HepG2 (cell line): ENCODE results near the gene SLC4A7. TPM values are rescaled to one million over a fixed set of nuclear protein-coding genes. Genes with fewer than 3 reads are reported as not detected.

ENCODE experiments used
- CBX1 ChIP-seq: IDR thresholded peaks from one replicate; pipeline ENCODE4 v1.6.1; 2016; ENCODE audit warnings: antibody characterized with exemption, low read depth
- ETV6 ChIP-seq: sonication (generic); formaldehyde crosslinking; conservative IDR thresholded peaks from 2 replicates; pipeline ENCODE4 v1.4.0; 2020; ENCODE audit warnings: missing genetic modification reagents
- GTF2F1 ChIP-seq: fragments of 150-350 bp; IDR thresholded peaks from 2 replicates; pipeline ENCODE4 v1.6.1; 2014; ENCODE audit warnings: low read length
- HNF1B ChIP-seq: sonication (generic); formaldehyde crosslinking; IDR thresholded peaks from 2 replicates; pipeline ENCODE4 v1.5.1; 2020; ENCODE audit warnings: mild to moderate bottlenecking, moderate library complexity, missing genetic modification reagents
- IRF2 ChIP-seq: IDR thresholded peaks from 2 replicates; pipeline ENCODE4 v1.6.1; 2018; ENCODE audit warnings: missing genetic modification reagents, missing compliant biosample characterization
- NBN ChIP-seq: fragments of 450-650 bp; conservative IDR thresholded peaks from 2 replicates; pipeline ENCODE4 v1.6.1; 2017
- POGK ChIP-seq: sonication (generic); formaldehyde crosslinking; conservative IDR thresholded peaks from 2 replicates; pipeline ENCODE4 v1.8.0; 2022; ENCODE audit warnings: mild to moderate bottlenecking, moderate library complexity, missing genetic modification reagents
- PRDM4 ChIP-seq: sonication (generic); formaldehyde crosslinking; IDR thresholded peaks from 2 replicates; pipeline ENCODE4 v1.9.0; 2021; ENCODE audit warnings: missing genetic modification reagents, borderline replicate concordance
- PRMT3 ChIP-seq: sonication (generic); formaldehyde crosslinking; IDR thresholded peaks from 2 replicates; pipeline ENCODE4 v1.8.1; 2022; ENCODE audit warnings: low read depth, mild to moderate bottlenecking, moderate library complexity, missing genetic modification reagents, borderline replicate concordance
- SCMH1 ChIP-seq: sonication (generic); formaldehyde crosslinking; IDR thresholded peaks from 2 replicates; pipeline ENCODE4 v1.9.0; 2021; ENCODE audit warnings: missing genetic modification reagents, mild to moderate bottlenecking, borderline replicate concordance
- TEAD2 ChIP-seq: sonication (generic); formaldehyde crosslinking; IDR thresholded peaks from 2 replicates; pipeline ENCODE4 v1.9.0; 2021; ENCODE audit warnings: missing genetic modification reagents
- ZBTB34 ChIP-seq: sonication (generic); formaldehyde crosslinking; IDR thresholded peaks from 2 replicates; pipeline ENCODE4 v1.8.0; 2022; ENCODE audit warnings: mild to moderate bottlenecking, missing genetic modification reagents
- ZBTB38 ChIP-seq: sonication (generic); formaldehyde crosslinking; IDR thresholded peaks from 2 replicates; pipeline ENCODE4 v1.5.1; 2020; ENCODE audit warnings: mild to moderate bottlenecking, missing genetic modification reagents
- ZNF207 ChIP-seq: fragments of 450-650 bp; IDR thresholded peaks from 2 replicates; pipeline ENCODE4 v1.6.1; 2016; ENCODE audit warnings: antibody characterized with exemption, borderline replicate concordance
- ZNF335 ChIP-seq: sonication (generic); formaldehyde crosslinking; IDR thresholded peaks from 2 replicates; pipeline ENCODE4 v1.4.0; 2020; ENCODE audit warnings: missing genetic modification reagents
- ZNF550 ChIP-seq: sonication (generic); formaldehyde crosslinking; IDR thresholded peaks from 2 replicates; pipeline ENCODE4 v1.4.0; 2020; ENCODE audit warnings: mild to moderate bottlenecking, missing genetic modification reagents, borderline replicate concordance
- ZNF562 ChIP-seq: sonication (generic); formaldehyde crosslinking; IDR thresholded peaks from 2 replicates; pipeline ENCODE4 v1.8.0; 2022; ENCODE audit warnings: missing genetic modification reagents, borderline replicate concordance
- ZNF660 ChIP-seq: sonication (generic); formaldehyde crosslinking; IDR thresholded peaks from 2 replicates; pipeline ENCODE4 v1.5.1; 2020; ENCODE audit warnings: mild to moderate bottlenecking, low read depth, missing genetic modification reagents, borderline replicate concordance
- ZNF784 ChIP-seq: sonication (generic); formaldehyde crosslinking; IDR thresholded peaks from 2 replicates; pipeline ENCODE4 v1.5.1; 2020; ENCODE audit warnings: missing genetic modification reagents, mild to moderate bottlenecking, borderline replicate concordance
- ZSCAN30 ChIP-seq: sonication (generic); formaldehyde crosslinking; IDR thresholded peaks from 2 replicates; pipeline ENCODE4 v1.5.0; 2020; ENCODE audit warnings: mild to moderate bottlenecking, missing genetic modification reagents
- polyA plus RNA-seq, 8 experiments: library from polyadenylated mRNA; depleted of rRNA in 3 of 8; stranded (reverse) in 7 of 8; unstranded in 1 of 8; fragments of >200 nt; fragmentation: Illumina TruSeq in 4 of 8; extraction: Trizol in 4 of 8; gene quantifications; 2 replicates each; pipeline versions ENCODE4 v1.2.1 to v1.2.3, GENCODE V29; 2011 to 2016; ENCODE audit warnings: low read depth in 4 of 8, missing spikeins in 1 of 8, mixed read lengths in 1 of 8; ENCODE audit not compliant: insufficient read depth in 1 of 8
- total RNA-seq, 5 experiments: library from RNA; depleted of rRNA; stranded (reverse); fragments of >200 nt; fragmentation: Illumina TruSeq; extraction: Trizol; gene quantifications; 2 replicates each; pipeline ENCODE4 v1.2.3, GENCODE V29; 2016; ENCODE audit warnings: low read depth in 1 of 5

Gene SLC4A7
- total and polyA plus RNA-seq, 2 of the 13 experiments (the other 11 are each of a cell fraction or from before 2014, with no cell fraction given), result 16.4 to 43.8 TPM

GRCh38 chr3:27368831-27369607 is 115.2 kb downstream of the SLC4A7 start, which contains the start of gene NEK10 (continued):
- TF ChIP-seq PRDM4 (CRISPR knock-in tag) (no peak), TEAD2 (CRISPR knock-in tag) (no peak), ZNF207 (no peak), ZBTB38 (CRISPR knock-in tag) (0 out of 2 replicates have a peak, but pooled peaks have one; percentile 23), ZSCAN30 (CRISPR knock-in tag) (no peak), ZNF335 (CRISPR knock-in tag) (no peak), ZBTB34 (CRISPR knock-in tag) (no peak), POGK (CRISPR knock-in tag) (peak; percentile 85), IRF2 (CRISPR knock-in tag) (peak; percentile 91), GTF2F1 (no peak), NBN (no peak), ZNF550 (no peak; the same call in 1 of the 2 replicates), HNF1B (CRISPR knock-in tag) (peak; percentile 87), ZNF784 (CRISPR knock-in tag) (no peak), CBX1 (peak; percentile 46), PRMT3 (CRISPR knock-in tag) (no peak), ETV6 (CRISPR knock-in tag) (no peak), ZNF562 (CRISPR knock-in tag) (no peak), SCMH1 (CRISPR knock-in tag) (no peak), ZNF660 (CRISPR knock-in tag) (no peak)
